ENCODE measurements around the gene CRACR2A. TPM values are rescaled to one million over a fixed set of nuclear protein-coding genes. Genes with fewer than 3 reads are reported as not detected.

CRACR2A gene
- total RNA-seq, 1 donor from 2014 or later: 1.6 TPM

- DNase-seq (ENCODE audit: low read depth): no peak
These were observed 67.1 kb downstream of the CRACR2A start for GRCh38 chr12:3685830-3686229.

DNA sequence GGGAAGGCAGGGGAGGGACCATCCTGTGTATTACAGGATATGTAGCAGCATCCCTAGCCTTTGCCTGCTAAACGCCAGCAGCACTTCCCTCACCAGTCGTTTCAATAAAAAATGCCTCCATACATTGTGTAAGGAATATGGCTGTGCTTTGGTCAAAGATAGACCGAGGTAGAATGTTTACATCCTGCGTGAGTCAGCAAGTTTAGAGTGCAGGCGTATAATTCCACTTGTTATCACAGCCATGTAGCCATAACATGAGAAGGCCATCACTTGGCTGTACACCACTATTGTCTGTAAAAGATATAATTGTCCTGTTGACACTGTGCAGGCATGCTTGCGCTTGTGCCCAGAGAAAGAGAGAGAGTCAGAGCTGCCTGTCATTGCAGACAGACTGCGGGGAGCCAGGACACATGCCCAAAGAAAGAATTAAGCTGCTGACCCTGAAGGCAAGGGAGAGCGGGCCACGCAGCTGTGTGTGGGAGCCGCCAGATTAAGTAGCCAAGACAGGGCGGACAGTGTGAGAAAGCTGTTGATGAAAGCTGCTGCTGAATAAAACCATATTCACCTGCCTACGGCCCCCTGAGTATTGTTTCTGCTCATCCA is 68.4 kb downstream of the CRACR2A start:
- no peak for DNase-seq (ENCODE audit: low read depth)

- peak; percentile 7 for DNase-seq (ENCODE audit: low read depth)
These were observed 69.2 kb downstream of the CRACR2A start for GRCh38 chr12:3683670-3684069.

- no peak for DNase-seq (ENCODE audit: low read depth)
These were observed 71.3 kb downstream of the CRACR2A start for GRCh38 chr12:3681595-3682061.

DNA sequence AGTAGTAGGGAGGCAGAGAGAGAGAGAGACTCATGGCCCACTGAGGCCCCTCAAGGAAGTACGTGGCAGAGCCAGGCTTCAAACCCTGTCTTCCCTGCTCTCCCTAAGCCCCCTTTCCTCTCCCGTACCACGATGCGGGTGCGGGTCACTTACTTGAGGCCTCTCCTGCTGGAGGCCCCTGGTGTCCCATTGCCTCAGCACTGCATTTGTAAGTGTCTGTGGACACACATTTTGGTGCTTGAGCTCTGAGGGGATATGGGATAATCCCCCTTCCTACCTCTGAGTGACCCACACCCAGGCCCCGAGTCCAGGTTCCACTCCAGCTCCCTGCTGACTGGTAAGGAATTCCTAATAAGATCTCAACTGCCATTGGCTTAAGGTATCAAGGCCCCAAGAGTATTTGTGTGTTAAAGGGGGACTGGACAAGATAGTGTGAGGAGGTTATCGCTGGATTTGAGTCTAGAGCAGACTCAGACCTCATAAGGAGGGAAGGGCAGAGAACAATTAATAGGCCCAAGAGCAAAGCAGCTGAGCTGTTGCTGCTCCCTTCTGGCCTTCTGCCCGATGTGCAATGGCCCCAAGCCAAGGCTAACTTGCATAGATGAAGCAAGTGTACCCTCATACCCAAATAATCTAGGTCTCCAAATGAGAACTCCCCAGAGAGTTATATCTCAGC is 71.9 kb downstream of the CRACR2A start:
- peak; percentile 27 for DNase-seq (ENCODE audit: low read depth)

- DNase-seq (ENCODE audit: low read depth): no peak
These were observed 73.1 kb downstream of the CRACR2A start for GRCh38 chr12:3679831-3680230.

DNA sequence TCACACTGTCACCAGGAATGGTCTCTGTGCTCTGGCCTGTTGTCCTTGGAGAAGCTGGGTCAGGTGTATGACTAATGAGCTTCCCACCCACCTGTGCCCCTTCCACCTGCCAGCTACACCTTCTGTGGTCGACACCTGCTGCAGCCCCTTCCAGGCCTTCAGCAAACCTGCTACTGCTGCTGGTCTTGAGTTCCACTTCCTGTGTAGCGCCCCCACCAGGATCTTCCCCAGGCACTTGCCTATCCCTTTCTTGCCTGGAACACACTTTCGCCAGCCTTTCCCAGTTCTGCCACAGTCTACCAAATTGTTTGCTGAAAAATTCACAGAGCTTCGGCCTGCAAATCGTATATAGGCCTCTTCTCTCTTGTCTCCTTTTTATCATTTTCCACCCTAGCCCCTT is 75.3 kb downstream of the CRACR2A start:
- DNase-seq (ENCODE audit: low read depth): no peak

DNA sequence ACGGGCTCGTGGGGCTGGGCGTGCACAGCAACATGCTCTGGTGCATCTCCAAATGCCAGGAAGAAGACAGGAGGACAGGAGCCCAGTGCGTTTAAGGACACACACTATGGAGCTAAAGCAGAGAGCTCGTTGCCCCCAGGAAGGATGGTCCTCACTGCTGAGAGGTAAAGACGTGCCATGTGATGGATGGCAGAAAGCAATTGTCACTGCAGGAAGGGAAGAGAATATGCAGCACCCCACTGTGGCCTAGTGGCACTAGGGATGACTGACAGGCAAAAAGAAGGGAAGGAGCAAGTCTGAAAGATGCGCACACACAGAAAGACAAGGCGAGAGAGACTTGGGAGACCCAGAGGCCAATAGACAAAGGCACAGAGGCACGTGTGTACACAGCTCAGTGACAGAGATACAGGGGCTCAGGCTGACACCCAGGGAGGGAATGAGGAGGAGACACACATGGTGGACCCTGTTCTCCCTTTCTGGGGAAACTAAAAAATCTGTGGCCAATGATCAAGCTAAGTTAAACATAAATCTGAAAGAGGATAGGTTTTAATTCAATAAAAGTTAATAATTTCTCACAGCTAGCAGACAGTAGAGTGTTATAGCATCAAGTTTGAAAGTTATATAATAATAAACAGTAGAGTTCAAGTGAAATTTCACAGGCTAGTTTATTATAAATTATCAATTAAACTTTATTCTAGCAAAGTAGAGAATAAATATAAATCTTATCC is 78.8 kb downstream of the CRACR2A start:
- DNase-seq (ENCODE audit: low read depth): no peak

- DNase-seq (ENCODE audit: low read depth): no peak
These were observed 80.8 kb downstream of the CRACR2A start for GRCh38 chr12:3672113-3672509.

- DNase-seq (ENCODE audit: low read depth): no peak
These were observed 81.4 kb downstream of the CRACR2A start for GRCh38 chr12:3671330-3672112.

- no peak for DNase-seq (ENCODE audit: low read depth)
These were observed 82.8 kb downstream of the CRACR2A start for GRCh38 chr12:3670083-3670620.

DNA sequence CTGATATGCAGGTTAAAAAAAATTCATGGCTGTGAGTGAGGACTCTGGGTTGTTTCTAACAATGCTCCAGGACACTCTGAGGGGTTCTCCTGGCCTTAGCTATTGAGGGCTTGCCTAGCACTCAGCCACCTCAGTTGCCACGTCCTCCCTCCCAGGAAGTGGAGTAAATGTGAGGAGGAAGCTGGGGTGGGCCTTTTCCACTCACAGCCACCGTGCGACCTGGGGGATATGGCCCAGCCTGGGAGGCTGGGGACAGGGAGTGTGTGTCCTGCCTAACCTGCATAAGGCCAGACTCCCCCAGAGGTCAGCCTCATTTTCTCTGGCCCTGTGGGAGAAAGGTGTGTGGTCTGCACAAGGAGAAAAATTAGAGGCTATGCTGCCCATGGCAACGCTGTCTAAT is 83.3 kb downstream of the CRACR2A start:
- no peak for DNase-seq (ENCODE audit: low read depth)

- DNase-seq (ENCODE audit: low read depth): no peak
These were observed 84.3 kb downstream of the CRACR2A start for GRCh38 chr12:3668479-3669165.

DNA sequence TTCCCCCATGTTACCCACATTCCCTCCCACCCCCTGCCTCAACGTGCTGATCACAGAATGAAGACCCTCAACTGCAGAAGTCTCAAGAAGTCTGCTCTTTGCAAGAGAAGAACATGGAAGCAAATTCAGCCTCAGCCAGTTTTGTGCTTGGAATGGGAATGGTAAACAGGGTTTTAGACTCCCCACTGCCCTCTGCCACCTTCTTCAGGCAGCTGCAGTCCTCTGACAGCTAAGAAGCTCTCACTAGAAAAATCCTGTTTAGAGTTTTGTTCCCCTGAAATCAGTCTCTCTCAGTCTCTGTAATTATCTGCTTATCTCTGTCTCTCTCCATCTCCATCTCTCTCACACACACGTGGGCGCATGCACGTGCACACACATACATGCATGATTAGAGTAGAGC is 85.4 kb downstream of the CRACR2A start:
- no peak for DNase-seq (ENCODE audit: low read depth)

DNA sequence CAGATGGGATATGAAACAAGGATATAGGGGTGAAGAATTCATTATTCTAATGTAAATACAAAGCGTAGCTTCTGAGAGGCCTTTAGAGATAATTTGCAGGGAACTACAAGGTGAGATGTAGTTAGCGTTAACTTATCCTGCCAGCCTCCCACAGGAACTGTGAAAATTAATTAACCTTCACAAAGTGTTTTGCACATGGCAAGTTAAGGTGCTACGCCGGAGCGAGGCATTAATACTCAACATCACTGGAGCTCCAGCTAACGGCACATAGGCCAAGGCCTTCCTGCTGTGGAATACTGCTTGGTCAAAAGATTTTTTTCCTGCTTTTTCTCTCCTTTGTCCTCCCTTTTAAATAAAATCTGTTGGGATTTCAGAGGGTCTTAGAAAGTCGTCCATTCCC is 86.5 kb downstream of the CRACR2A start:
- no peak for DNase-seq (ENCODE audit: low read depth)

DNA sequence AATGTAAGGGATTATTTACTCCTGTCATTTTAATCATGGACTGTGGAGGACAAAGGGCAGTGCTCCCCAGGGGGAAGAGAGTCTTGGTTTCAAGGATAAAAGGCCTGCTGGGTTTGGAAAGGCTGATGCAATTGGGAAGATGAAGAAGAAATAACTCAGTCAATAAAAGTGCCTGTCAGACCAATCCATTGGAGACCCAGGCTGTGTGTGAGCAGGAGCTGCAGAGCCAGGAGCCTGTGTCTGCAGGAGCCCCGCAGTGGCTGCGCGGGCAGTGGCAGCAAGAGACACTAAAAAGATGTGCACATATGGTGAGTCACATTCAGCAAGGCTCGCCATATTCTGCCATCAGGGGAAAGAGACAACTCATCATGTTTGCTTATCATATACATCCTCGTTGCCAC is 90.4 kb downstream of the CRACR2A start:
- DNase-seq (ENCODE audit: low read depth): no peak

- peak; percentile 14 for DNase-seq (ENCODE audit: low read depth)
These were observed 91.9 kb downstream of the CRACR2A start for GRCh38 chr12:3661028-3661427.

GRCh38 chr12:3658327-3659163 is 94.4 kb downstream of the CRACR2A start:
- DNase-seq (ENCODE audit: low read depth): peak; percentile 2

DNA sequence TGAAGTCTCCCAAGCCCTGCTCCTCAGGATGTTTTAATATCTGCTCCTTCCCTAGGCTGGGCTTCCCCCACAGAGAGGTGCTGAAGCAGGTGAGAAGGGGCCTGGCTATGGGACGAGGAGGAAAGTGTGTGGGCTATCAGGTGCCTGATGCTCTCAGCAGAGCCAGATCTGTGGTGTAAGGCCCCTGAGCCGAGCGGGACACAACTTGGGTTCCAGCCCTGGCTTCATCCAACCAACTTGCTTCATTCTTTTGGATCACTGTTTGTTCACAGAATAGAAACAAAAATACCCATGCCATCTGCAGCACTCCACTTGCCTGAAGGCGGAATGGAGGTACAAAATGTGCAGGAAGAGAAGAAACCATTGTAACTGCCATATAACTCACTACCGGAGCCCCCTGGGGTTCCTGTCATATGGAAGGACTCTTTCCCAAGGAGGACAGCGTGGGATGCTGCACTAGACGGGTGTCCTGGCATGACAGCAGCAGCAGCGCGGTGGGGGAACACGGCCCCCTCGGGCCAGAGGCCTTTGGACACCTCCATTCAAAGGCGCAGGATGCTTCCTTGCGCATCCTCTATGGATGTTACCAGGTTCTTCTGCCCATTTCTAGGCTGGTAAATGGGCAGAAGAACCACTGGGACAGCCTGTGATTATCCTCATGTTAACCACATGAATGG is 95.8 kb downstream of the CRACR2A start:
- DNase-seq (ENCODE audit: low read depth): no peak

Data from renal cortical epithelial cell (primary cell).